CD4-positive, alpha-beta T cell treated with Interleukin-17A for 1 hour (primary cell): Measurements from ENCODE around the gene PHF21A.
A peak's percentile ranks its signal among the peaks of the same experiment; 100 is the strongest.

Experiments used
- DNase-seq: peaks from one replicate; pipeline ENCODE4 v3.0.0-alpha.2; 2020

PHF21A gene

DNA sequence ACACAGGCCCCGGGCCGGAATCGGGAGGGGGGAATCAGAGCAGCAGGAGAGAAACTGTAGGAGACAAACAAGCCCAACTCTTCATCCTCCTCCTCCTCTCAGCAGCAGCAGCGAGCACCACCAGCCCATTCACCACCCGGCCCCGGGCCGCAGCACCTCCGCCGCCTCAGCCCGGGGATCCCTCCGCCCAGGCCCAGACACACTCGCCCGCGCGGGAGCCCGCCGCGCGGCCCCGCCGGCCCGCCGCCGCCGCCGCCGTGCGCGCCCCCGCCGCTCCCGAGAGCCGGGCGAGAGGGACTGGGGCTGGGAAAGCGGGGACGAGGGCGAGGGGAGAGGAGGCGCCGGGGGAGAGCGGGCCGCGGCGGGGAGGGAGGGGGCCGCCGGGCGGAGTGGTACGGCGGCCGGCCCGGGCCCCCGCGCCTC is at the start of gene PHF21A:
Gene PHF21A, minus strand, starts transcription at position 154 of the 423 bp plus-strand sequence. CDS start 37,235 bp downstream, outside the sequence.
- peak; percentile 93 for DNase-seq

DNA sequence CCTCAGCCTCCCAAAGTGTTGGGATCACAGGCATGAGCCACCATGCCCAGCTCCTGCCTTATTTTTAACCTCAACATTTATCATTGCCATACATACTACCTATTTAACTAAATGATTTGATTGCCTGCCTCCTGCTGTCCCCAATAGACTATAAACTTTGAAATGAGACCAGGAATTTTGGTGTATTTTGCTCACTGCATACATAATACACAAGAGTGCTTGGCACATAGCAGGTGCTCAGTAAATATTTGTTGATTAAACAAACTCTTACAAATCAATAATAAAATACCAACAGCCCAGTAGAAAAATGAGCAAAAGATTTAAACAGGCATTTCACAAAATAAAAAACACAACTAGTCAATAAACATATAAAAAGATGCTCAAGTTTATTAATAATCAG is 49.5 kb upstream of the PHF21A start:
- DNase-seq: no peak

DNA sequence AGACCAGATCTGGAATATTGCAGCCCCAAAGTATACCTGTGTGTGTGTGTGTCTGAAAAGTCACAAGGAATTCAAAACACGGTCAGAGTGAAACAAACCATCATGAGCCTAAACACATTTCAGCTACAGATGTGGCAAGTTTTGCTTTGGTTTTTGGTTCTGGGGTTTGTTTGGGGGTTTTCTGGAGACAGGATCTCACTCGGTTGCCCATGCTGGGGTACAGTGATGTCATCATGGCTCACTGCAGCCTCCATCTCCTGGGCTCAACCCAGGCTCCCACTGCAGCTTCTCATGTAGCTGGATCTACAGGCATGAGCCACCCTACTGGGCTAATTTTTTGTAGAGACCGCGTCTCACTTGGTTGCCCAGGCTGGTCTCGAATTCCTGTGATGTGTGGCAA is 41.4 kb upstream of the PHF21A start:
- DNase-seq: no peak

GRCh38 chr11:46161201-46161600 is 39.9 kb upstream of the PHF21A start:
- DNase-seq: no peak

- no peak for DNase-seq
Measured at GRCh38 chr11:46160100-46160499, 38.8 kb upstream of the PHF21A start.

DNA sequence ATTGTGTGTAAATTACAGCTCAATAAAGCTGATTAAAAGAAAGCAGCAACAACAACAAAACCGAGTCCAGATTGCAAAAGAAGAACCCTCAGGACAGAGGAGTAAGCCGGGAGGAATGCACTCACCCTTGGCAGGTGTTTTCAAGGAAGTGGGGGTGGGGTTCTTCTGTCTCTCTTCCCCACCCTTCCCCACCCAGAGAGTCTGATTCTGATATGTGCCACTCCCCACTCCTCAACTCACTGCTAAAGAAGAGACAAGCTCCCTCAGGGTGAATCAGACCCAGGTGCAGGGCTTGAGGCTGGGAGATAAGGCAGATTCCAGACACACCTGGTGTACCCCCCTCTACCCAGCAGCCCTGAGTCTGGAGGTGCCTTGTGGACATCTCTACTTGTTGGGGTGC is 38.4 kb upstream of the PHF21A start:
- no peak for DNase-seq

DNA sequence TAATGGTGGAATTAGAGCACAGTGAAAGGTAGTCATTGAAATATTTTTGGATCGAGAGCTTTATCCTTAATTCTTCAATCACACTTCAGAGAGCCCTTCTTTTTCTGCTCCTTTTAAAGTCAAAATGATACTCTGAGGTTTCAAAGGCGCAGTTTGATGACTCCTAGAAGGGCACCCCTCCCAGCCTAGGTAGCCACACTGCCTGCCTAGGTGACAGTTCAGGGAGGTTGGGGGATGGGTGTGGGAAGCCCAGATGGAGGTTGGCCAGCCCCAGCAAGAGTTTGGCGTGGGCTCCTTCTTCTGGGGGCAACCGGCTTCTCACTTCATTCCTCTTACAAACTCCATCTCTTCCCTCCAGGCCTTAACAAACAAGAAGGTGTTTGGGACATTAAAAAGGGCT is 28.6 kb upstream of the PHF21A start:
- no peak for DNase-seq

GRCh38 chr11:46149342-46149741 is 28.1 kb upstream of the PHF21A start:
- no peak for DNase-seq

DNA sequence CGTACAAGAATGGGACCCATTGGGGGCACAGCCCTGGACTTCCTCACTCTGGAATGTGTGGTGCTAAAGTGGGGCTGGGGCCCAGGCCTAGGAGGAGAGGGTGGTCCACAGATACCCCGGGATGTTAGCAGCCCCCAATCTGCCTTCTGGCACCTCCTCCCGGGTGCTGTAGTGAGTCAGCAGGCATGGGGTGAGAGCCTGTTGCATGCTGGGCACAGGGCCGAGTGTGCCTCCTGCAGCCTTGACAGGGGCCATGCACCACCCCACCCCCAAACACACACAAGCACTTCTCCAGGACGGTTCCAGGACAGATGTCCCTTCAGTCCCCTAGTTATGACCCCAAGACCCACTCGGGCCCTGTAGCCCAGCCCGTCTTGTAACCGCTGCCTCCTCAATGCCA is 23.5 kb upstream of the PHF21A start:
- no peak for DNase-seq

GRCh38 chr11:46143049-46143806 is 22.0 kb upstream of the PHF21A start:
- DNase-seq: no peak

DNA sequence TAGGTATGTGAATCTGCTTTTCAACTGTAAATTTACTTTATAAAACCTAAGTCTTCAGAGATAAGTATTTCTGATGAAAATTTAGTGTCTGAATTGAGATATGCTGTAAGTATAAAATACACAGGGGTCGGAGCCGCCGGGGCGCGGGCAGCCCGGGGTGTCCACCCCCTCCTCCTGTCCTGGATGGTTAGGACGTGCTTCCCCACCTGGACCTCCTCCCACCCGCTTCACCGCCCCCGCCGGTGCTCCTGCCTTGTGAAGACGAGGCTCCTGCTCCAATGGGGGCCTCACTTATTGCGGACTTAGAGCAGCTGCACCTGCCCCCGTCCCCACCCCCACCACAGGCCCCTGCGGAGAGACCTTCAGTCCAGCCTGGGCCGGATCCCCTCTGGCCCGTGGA is 21.3 kb upstream of the PHF21A start:
- no peak for DNase-seq

DNA sequence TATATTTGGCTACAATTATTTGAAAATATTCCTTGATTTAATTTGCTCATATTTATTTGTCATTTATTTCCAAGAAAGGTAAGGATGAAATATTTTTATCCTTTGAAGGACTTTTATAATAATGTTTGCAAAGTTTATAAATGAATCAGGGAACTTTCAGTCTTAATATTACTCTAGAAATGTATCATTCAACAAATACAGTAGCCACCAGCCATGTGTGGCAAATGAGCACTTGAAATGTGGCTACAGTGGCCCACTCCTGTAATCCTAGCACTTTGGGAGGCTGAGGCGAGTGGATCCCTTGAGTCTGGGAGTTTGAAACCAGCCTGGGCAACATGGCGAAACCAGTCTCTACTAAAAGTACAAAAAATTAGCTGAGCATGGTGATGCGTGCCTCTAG is 20.3 kb upstream of the PHF21A start:
- DNase-seq: no peak

- DNase-seq: no peak
Measured at GRCh38 chr11:46134540-46134939, 13.3 kb upstream of the PHF21A start.

GRCh38 chr11:46134061-46134460 is 12.8 kb upstream of the PHF21A start:
- DNase-seq: no peak

- no peak for DNase-seq
Measured at GRCh38 chr11:46133119-46133518, 11.9 kb upstream of the PHF21A start.

- no peak for DNase-seq
Measured at GRCh38 chr11:46130286-46130940, 9.2 kb upstream of the PHF21A start.

DNA sequence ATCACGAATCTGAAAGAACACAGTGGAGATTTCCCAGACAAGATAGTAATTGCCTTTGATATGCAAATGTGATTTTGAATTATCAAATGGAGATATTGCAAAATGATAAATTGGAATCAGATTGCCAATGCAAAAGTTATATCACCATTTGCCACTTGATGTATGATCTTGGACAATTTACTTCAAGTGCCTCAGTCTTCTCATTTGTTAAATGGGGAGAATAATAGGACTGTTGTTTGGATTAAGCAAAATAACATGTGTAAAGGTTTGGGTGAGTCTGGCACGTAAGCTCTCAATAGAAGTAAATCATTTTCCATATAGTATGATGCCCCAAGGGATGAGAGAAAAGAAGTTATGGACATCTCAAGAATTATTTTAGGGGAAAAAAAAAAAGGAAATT is 7.9 kb upstream of the PHF21A start:
- no peak for DNase-seq

- peak; percentile 85 for DNase-seq
Measured at GRCh38 chr11:46127150-46127638, 5.9 kb upstream of the PHF21A start.

GRCh38 chr11:46125284-46125683 is 4.0 kb upstream of the PHF21A start:
- DNase-seq: no peak

- no peak for DNase-seq
Measured at GRCh38 chr11:46122945-46123715, 1.9 kb upstream of the PHF21A start.

- DNase-seq: peak; percentile 88
Measured at GRCh38 chr11:46121724-46122477, 647 bp upstream of the PHF21A start.

DNA sequence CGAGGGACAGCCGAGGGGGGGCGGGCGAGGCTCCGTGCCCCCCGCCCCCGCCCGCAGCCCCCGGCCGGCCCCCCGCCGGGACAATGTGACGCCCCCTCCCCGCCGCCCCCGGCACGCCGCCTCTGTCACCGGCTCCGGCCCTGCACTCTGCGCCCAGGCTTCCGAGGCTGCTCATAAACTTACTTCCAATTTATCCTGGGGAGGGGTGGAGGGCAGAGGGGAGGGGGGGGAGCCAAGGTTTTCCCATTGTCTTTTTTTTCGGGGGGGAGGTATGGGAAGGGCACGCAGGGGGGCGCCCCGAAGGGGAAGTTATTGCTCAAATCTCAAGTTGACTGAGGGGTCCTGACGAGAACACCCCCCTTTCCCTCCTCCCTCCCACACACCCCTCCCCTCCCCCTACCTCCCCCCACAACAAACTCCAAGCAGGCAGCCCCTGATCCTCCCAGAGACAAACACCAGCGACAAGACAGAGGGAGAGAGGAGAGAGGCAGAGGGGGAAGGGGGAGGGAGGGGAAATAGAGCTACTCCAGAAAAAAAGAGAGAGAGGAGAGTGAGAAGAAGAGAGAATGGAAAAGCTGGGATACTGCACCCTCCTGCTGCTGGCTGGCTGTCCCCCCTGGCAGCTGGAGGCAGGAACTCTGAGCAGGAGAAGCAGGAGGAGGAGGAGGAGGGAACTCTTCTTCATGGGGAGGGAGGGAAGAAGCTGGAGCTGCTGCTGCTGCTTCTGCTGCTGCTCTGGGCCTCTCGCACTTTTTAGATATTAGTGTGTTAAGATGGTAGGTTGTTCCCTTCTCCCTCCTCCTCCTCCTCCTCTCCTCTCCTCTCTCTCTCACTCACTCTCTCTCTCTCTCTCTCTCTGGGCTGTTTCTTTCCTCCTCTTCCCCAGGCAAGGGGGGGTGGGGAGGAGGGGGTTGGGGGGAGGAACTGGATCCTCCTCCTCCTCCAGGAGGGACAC is 631 bp downstream of the PHF21A start:
- DNase-seq: peak; percentile 23
